IMR-90 (cell line): ENCODE results near the gene RYR1. TPM values are rescaled to one million over a fixed set of nuclear protein-coding genes. Genes with fewer than 3 reads are reported as not detected.

Experiments used
- ATAC-seq: fragments of 200-7000 bp; cut with Tn5 transposase; 2 replicates; pipeline ENCODE4 v1.9.1; 2020; ENCODE audit warnings: low read depth, mild to moderate bottlenecking, moderate library complexity
- BruUV-seq: library from RNA; stranded (reverse); fragments of 400-500 nt; replicated peaks from 2 replicates; lab custom pipeline; 2021; lab: Mats Ljungman, UMichigan
- CTCF ChIA-PET: fragments of 300-600 bp; formaldehyde crosslinking; extraction: SDS; loops from one replicate; lab custom pipeline; 2021; ENCODE audit warnings: antibody characterized with exemption; lab: Yijun Ruan, JAX
- POLR2A ChIA-PET: fragments of 300-600 bp; sonication (Branson Sonifier 250); formaldehyde crosslinking; loops from one replicate; lab custom pipeline; 2022; ENCODE audit warnings: antibody characterized with exemption; ENCODE audit not compliant: unreplicated experiment; lab: Charles Lee
- DNase-seq: peaks from one replicate; pipeline ENCODE4 v3.0.0; 2013
- H2AFZ ChIP-seq: replicated peaks from 2 replicates; pipeline ENCODE3; 2013; ENCODE audit warnings: low read length, mild to moderate bottlenecking; ENCODE audit not compliant: poor library complexity
- H2AK5ac ChIP-seq: 2 replicates; pipeline ENCODE4 v1.6.1; 2013; ENCODE audit warnings: low read depth, low read length, inconsistent platforms
- H2AK9ac ChIP-seq: replicated peaks from 2 replicates; pipeline ENCODE3; 2013; ENCODE audit warnings: mild to moderate bottlenecking, low read depth, low read length, moderate library complexity; ENCODE audit not compliant: poor library complexity
- H2BK120ac ChIP-seq: 2 replicates; pipeline ENCODE4 v1.6.1; 2013; ENCODE audit warnings: low read depth, low read length, inconsistent platforms
- H2BK15ac ChIP-seq: 3 replicates; pipeline ENCODE4 v1.6.1; 2013; ENCODE audit warnings: low read depth, low read length, inconsistent platforms
- H2BK20ac ChIP-seq: 2 replicates; pipeline ENCODE4 v1.6.1; 2013; ENCODE audit warnings: low read depth, mild to moderate bottlenecking, inconsistent platforms, low read length, moderate library complexity
- H2BK5ac ChIP-seq: 2 replicates; pipeline ENCODE4 v1.6.1; 2013; ENCODE audit warnings: mild to moderate bottlenecking, low read depth, low read length, inconsistent platforms; ENCODE audit not compliant: poor library complexity, severe bottlenecking
- H3K14ac ChIP-seq: replicated peaks from 2 replicates; pipeline ENCODE4 v1.6.1; 2013; ENCODE audit warnings: low read depth, low read length, inconsistent platforms
- H3K18ac ChIP-seq: 2 replicates; pipeline ENCODE4 v1.6.1; 2013; ENCODE audit warnings: low read depth, low read length, control low read depth
- H3K23ac ChIP-seq: 2 replicates; pipeline ENCODE4 v1.6.1; 2013; ENCODE audit warnings: low read depth, low read length, inconsistent platforms
- H3K27ac ChIP-seq: 2 replicates; pipeline ENCODE4 v1.5.1; 2013; ENCODE audit warnings: mild to moderate bottlenecking, control low read depth, low read length; ENCODE audit not compliant: insufficient read depth
- H3K27me3 ChIP-seq: 2 replicates; pipeline ENCODE4 v1.6.1; 2013; ENCODE audit warnings: low read length; ENCODE audit not compliant: control insufficient read depth, insufficient read depth
- H3K36me3 ChIP-seq: 2 replicates; pipeline ENCODE4 v1.6.1; 2013; ENCODE audit warnings: low read length, mixed read lengths; ENCODE audit not compliant: control insufficient read depth, insufficient read depth
- H3K4ac ChIP-seq: 2 replicates; pipeline ENCODE4 v1.6.1; 2013; ENCODE audit warnings: low read depth, low read length, inconsistent platforms
- H3K4me1 ChIP-seq: 2 replicates; pipeline ENCODE4 v1.6.1; 2013; ENCODE audit warnings: low read length, mixed read lengths; ENCODE audit not compliant: control insufficient read depth, insufficient read depth
- H3K4me2 ChIP-seq: 2 replicates; pipeline ENCODE4 v1.6.1; 2013; ENCODE audit warnings: low read depth, mild to moderate bottlenecking, control low read depth, low read length, moderate library complexity
- H3K4me3 ChIP-seq: 2 replicates; pipeline ENCODE4 v1.5.1; 2013; ENCODE audit warnings: low read depth, mild to moderate bottlenecking, control low read depth, low read length, moderate library complexity; ENCODE audit not compliant: insufficient read depth
- H3K56ac ChIP-seq: 2 replicates; pipeline ENCODE4 v1.6.1; 2013; ENCODE audit warnings: low read length, inconsistent platforms; ENCODE audit not compliant: insufficient read depth; ENCODE audit errors: extremely low read depth
- H3K79me1 ChIP-seq, 2 experiments: 2 replicates each; pipeline ENCODE4 v1.6.1; 2013; ENCODE audit warnings: low read length in 2 of 2, inconsistent platforms in 1 of 2, low read depth in 1 of 2
- H3K9ac ChIP-seq: 2 replicates; pipeline ENCODE4 v1.6.1; 2013; ENCODE audit warnings: low read depth, low read length, control low read depth
- H3K9me1 ChIP-seq: 2 replicates; pipeline ENCODE4 v1.6.1; 2013; ENCODE audit warnings: low read length, inconsistent platforms; ENCODE audit not compliant: insufficient read depth
- H3K9me3 ChIP-seq: 2 replicates; pipeline ENCODE4 v1.6.1; 2013; ENCODE audit warnings: low read length; ENCODE audit not compliant: control insufficient read depth, insufficient read depth
- H4K20me1 ChIP-seq: 2 replicates; pipeline ENCODE4 v1.6.1; 2013; ENCODE audit warnings: low read length, inconsistent platforms; ENCODE audit not compliant: insufficient read depth
- H4K5ac ChIP-seq: 2 replicates; pipeline ENCODE4 v1.6.1; 2013; ENCODE audit warnings: mild to moderate bottlenecking, low read depth, low read length, control low read depth
- H4K8ac ChIP-seq, 2 experiments: 2 replicates each; pipeline ENCODE4 v1.6.1; 2013; ENCODE audit warnings: low read depth in 2 of 2, low read length in 2 of 2, control low read depth in 1 of 2, inconsistent platforms in 1 of 2
- H4K91ac ChIP-seq: 2 replicates; pipeline ENCODE4 v1.6.1; 2013; ENCODE audit warnings: low read depth, low read length, inconsistent platforms; ENCODE audit not compliant: insufficient read depth
- BHLHE40 ChIP-seq: fragments of 150-350 bp; IDR thresholded peaks from 2 replicates; pipeline ENCODE4 v1.6.1; 2016; ENCODE audit warnings: mild to moderate bottlenecking, low read depth, low read length
- CEBPB ChIP-seq: IDR thresholded peaks from 2 replicates; pipeline ENCODE4 v1.6.1; 2012; ENCODE audit warnings: low read depth, low read length, improper control_type of control experiment
- CHD1 ChIP-seq: IDR thresholded peaks from 2 replicates; pipeline ENCODE4 v1.6.1; 2012; ENCODE audit warnings: low read depth, low read length, improper control_type of control experiment
- CTCF ChIP-seq: conservative IDR thresholded peaks from 2 replicates; pipeline ENCODE4 v1.5.1; 2012; ENCODE audit warnings: mild to moderate bottlenecking, low read depth, low read length, improper control_type of control experiment
- ELK1 ChIP-seq: fragments of 150-350 bp; IDR thresholded peaks from 2 replicates; pipeline ENCODE4 v1.6.1; 2016; ENCODE audit warnings: low read depth, mild to moderate bottlenecking, low read length, moderate library complexity, borderline replicate concordance
- FOS ChIP-seq: fragments of 150-350 bp; IDR thresholded peaks from 2 replicates; pipeline ENCODE4 v1.6.1; 2016; ENCODE audit warnings: low read depth, low read length
- MAFK ChIP-seq: IDR thresholded peaks from 2 replicates; pipeline ENCODE4 v1.6.1; 2012; ENCODE audit warnings: low read depth, low read length, improper control_type of control experiment
- MAZ ChIP-seq: IDR thresholded peaks from 2 replicates; pipeline ENCODE4 v1.6.1; 2012; ENCODE audit warnings: low read depth, mild to moderate bottlenecking, low read length, improper control_type of control experiment, moderate library complexity, borderline replicate concordance
- MXI1 ChIP-seq: IDR thresholded peaks from 2 replicates; pipeline ENCODE4 v1.6.1; 2012; ENCODE audit warnings: low read depth, mild to moderate bottlenecking, low read length, moderate library complexity, borderline replicate concordance
- NFE2L2 ChIP-seq: fragments of 150-350 bp; IDR thresholded peaks from 2 replicates; pipeline ENCODE4 v1.6.1; 2016; ENCODE audit warnings: low read depth, mild to moderate bottlenecking, low read length
- POLR2A ChIP-seq: IDR thresholded peaks from 2 replicates; pipeline ENCODE4 v1.6.1; 2012; ENCODE audit warnings: mild to moderate bottlenecking, low read depth, low read length
- RAD21 ChIP-seq: IDR thresholded peaks from 2 replicates; pipeline ENCODE4 v1.6.1; 2012; ENCODE audit warnings: low read length, improper control_type of control experiment
- RCOR1 ChIP-seq: IDR thresholded peaks from 2 replicates; pipeline ENCODE4 v1.6.1; 2012; ENCODE audit warnings: mild to moderate bottlenecking, low read length, improper control_type of control experiment; ENCODE audit not compliant: insufficient replicate concordance
- RFX5 ChIP-seq: IDR thresholded peaks from 2 replicates; pipeline ENCODE4 v1.8.0; 2012; ENCODE audit warnings: low read depth, mild to moderate bottlenecking, low read length, moderate library complexity
- SMC3 ChIP-seq: fragments of 150-350 bp; IDR thresholded peaks from 2 replicates; pipeline ENCODE4 v1.6.1; 2016; ENCODE audit warnings: low read depth, mild to moderate bottlenecking, antibody characterized with exemption, low read length, moderate library complexity
- WGBS, 2 experiments: methylation state at CpG; one replicate each; pipeline versions ENCODE4 v1.1.5 to v1.1.7; 2013; ENCODE audit warnings: missing lambda C conversion rate in 2 of 2; ENCODE audit not compliant: insufficient read length in 1 of 2; ENCODE audit errors: extremely low coverage in 2 of 2; 5-methylcytosine and 5-hydroxymethylcytosine counted together
- dilution Hi-C: fragments of 300-500 bp; cut with HindIII; formaldehyde crosslinking; loops from one replicate; pipeline ENCODE4 v1.14.3; 2018; ENCODE audit warnings: low sequenced_read_pairs; ENCODE audit not compliant: unreplicated experiment
- in situ Hi-C: fragments of 300-500 bp; cut with MboI; formaldehyde crosslinking; loops from 3 replicates; pipeline ENCODE4 v1.14.3; 2019; ENCODE audit warnings: low sequenced_read_pairs, inconsistent platforms, mixed read lengths
- intact Hi-C: fragments of 100-400 bp; cut with micrococcal nuclease; formaldehyde crosslinking; loops from 2 replicates; pipeline ENCODE4 v1.10.0; 2022
- polyA plus RNA-seq, 3 experiments: library from polyadenylated mRNA; depleted of rRNA; stranded (reverse); fragments of >200 nt; gene quantifications; 2 replicates each; pipeline ENCODE4 v1.2.3, GENCODE V29; 2012; ENCODE audit warnings: low replicate concordance in 1 of 3
- total RNA-seq: library from RNA; depleted of rRNA; stranded (reverse); fragments of >200 nt; gene quantifications from 2 replicates; pipeline ENCODE4 v1.2.3, GENCODE V29; 2012
- TF ChIP-seq, protein P1 (sequence below): fragments of 150-350 bp; IDR thresholded peaks from 2 replicates; pipeline ENCODE4 v1.6.1; 2017; ENCODE audit warnings: mild to moderate bottlenecking, antibody characterized with exemption, low read length, low read depth

RYR1 gene
- total and polyA plus RNA-seq, 2 of the 4 experiments (the other 2 are of a cell fraction) = not detected

DNA sequence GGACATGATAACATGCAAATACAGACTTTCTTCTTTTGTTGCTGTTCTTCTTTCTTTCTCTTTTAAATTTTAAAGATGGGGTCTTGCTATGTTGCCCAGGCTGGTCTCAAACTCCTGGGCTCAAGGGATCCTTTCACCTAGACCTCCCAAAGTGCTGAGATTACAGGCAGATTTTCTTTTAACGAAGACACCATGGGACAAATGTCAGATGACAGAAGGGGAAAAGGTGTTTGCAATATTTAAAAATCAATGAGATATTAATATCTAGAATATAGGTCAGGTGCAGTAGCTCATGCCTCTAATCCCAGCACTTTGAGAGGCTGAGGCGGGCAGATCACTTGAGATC is 3.7 kb upstream of the RYR1 start:
- Histone ChIP-seq H3K27ac (no peak overlapping the region), H2AFZ (no peak overlapping the region), H4K91ac (no peak overlapping the region), H4K8ac (no peak overlapping the region), H2AK5ac (no peak overlapping the region), H3K4me3 (no peak overlapping the region), H2BK15ac (no peak overlapping the region), H2BK120ac (no peak overlapping the region), H3K56ac (no peak overlapping the region), H3K4me1 (no peaks in the 10 kb centered on the region), H2BK20ac (no peak overlapping the region), H2BK5ac (no peak overlapping the region), H3K4me2 (no peak overlapping the region), H4K20me1 (no peaks in the 10 kb centered on the region), H3K9me3 (no peaks in the 10 kb centered on the region), H2AK9ac (no peak overlapping the region), H3K23ac (no peak overlapping the region), H4K5ac (no peak overlapping the region), H3K36me3 (no peaks in the 10 kb centered on the region), H3K9me1 (no peaks in the 10 kb centered on the region), H3K27me3 (peaks cover 39% of the 10 kb centered on the region), H3K79me1 (no peaks in the 10 kb centered on the region), H3K18ac (no peak overlapping the region), H3K9ac (no peak overlapping the region), H3K4ac (no peak overlapping the region), H3K14ac (no peak overlapping the region)
- BruUV-seq = no TSS peak
- ATAC-seq (no peak), DNase-seq (no peak)
- TF ChIP-seq MXI1 (no peak), SMC3 (no peak), BHLHE40 (no peak), CEBPB (no peak), RAD21 (no peak), CTCF (no peak), POLR2A (no peak), CHD1 (no peak), MAZ (no peak), FOS (no peak), MAFK (no peak), RFX5 (no peak), RCOR1 (no peak), NFE2L2 (no peak), ELK1 (no peak)
- TF ChIP-seq, protein P1, sequence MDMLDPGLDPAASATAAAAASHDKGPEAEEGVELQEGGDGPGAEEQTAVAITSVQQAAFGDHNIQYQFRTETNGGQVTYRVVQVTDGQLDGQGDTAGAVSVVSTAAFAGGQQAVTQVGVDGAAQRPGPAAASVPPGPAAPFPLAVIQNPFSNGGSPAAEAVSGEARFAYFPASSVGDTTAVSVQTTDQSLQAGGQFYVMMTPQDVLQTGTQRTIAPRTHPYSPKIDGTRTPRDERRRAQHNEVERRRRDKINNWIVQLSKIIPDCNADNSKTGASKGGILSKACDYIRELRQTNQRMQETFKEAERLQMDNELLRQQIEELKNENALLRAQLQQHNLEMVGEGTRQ = no peak
- in situ Hi-C loops (no loop called here), dilution Hi-C loops (no loop called here), intact Hi-C loops (no loop called here)
- CTCF ChIA-PET = no interaction called here
- no CpG with 5 or more reads among the region's 2 CpGs for WGBS, 2 experiments
- POLR2A ChIA-PET = no interaction called here
